ENCODE results near the gene CAMK1D.

DNA sequence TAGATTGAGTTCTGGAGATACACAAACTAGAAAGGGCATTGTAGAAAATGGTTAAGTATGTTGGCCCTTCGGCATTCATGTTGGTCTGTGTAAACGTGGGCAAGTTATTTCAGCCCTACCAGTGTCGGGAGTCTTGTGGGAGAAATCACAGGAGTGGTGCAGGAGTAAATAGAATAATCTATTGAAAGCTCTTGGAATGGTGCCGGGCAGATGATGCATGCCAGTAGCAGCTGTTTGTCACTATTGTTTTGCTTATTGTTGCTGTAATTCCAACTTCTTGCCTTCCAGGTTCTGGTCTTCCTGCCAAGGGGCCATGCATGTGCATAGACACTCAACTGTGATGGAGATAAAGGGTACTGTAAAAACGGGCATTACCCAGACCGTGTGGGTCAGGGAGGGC is 259.4 kb downstream of the CAMK1D start:
- TF ChIP-seq, protein P1, sequence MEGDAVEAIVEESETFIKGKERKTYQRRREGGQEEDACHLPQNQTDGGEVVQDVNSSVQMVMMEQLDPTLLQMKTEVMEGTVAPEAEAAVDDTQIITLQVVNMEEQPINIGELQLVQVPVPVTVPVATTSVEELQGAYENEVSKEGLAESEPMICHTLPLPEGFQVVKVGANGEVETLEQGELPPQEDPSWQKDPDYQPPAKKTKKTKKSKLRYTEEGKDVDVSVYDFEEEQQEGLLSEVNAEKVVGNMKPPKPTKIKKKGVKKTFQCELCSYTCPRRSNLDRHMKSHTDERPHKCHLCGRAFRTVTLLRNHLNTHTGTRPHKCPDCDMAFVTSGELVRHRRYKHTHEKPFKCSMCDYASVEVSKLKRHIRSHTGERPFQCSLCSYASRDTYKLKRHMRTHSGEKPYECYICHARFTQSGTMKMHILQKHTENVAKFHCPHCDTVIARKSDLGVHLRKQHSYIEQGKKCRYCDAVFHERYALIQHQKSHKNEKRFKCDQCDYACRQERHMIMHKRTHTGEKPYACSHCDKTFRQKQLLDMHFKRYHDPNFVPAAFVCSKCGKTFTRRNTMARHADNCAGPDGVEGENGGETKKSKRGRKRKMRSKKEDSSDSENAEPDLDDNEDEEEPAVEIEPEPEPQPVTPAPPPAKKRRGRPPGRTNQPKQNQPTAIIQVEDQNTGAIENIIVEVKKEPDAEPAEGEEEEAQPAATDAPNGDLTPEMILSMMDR (conservative IDR thresholded peaks at IDR 0.05; ENCODE audit: low read depth, low read length), result no peak
- TF ChIP-seq POLR2A (IDR thresholded peaks at IDR 0.05; ENCODE audit: low read depth, low read length), result no peak
- TF ChIP-seq, protein P2, sequence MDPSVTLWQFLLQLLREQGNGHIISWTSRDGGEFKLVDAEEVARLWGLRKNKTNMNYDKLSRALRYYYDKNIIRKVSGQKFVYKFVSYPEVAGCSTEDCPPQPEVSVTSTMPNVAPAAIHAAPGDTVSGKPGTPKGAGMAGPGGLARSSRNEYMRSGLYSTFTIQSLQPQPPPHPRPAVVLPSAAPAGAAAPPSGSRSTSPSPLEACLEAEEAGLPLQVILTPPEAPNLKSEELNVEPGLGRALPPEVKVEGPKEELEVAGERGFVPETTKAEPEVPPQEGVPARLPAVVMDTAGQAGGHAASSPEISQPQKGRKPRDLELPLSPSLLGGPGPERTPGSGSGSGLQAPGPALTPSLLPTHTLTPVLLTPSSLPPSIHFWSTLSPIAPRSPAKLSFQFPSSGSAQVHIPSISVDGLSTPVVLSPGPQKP (IDR thresholded peaks at IDR 0.05; ENCODE audit: borderline replicate concordance, low read depth, low read length), result no peak
- TF ChIP-seq MXI1 (IDR thresholded peaks at IDR 0.05; ENCODE audit: borderline replicate concordance, low read depth, low read length), result no peak
- TF ChIP-seq RCOR1 (IDR thresholded peaks at IDR 0.05; ENCODE audit: insufficient replicate concordance, low read length), result no peak

Data from IMR-90 (cell line).